HepG2 (cell line): ENCODE measurements around the gene PRDX2. TPM values are rescaled to one million over a fixed set of nuclear protein-coding genes. Genes with fewer than 3 reads are reported as not detected.

Source experiments
- ATAC-seq: fragments of 200-7000 bp; cut with Tn5 transposase; 3 replicates; pipeline ENCODE4 v1.9.1; 2020; ENCODE audit warnings: mild to moderate bottlenecking, moderate library complexity
- BruUV-seq: library from RNA; stranded (reverse); fragments of 400-500 nt; replicated peaks from 2 replicates; lab custom pipeline; 2021; lab: Mats Ljungman, UMichigan
- CTCF ChIA-PET: fragments of 300-600 bp; formaldehyde crosslinking; extraction: SDS; loops from one replicate; lab custom pipeline; 2021; ENCODE audit warnings: low total read pairs, inconsistent platforms, low intra/inter-chr PET ratio; lab: Yijun Ruan, JAX
- POLR2A ChIA-PET: fragments of 350-600 bp; sonication (Branson Sonifier 250); formaldehyde crosslinking; loops from one replicate; lab custom pipeline; 2020; ENCODE audit warnings: antibody characterized with exemption, inconsistent platforms; lab: Yijun Ruan, JAX
- DNase-seq: peaks from one replicate; pipeline ENCODE4 v3.0.0-alpha.2; 2015; ENCODE audit warnings: low spot score
- FAIRE-seq: peaks from 3 replicates; lab custom pipeline; 2011; peaks lifted over from hg19 to GRCh38; lab: Jason Lieb, UNC
- H2AFZ ChIP-seq: one replicate; pipeline ENCODE4 v1.6.1; 2011; ENCODE audit warnings: low read length, inconsistent platforms
- H3K27ac ChIP-seq: fragments of 300-600 bp; 3 replicates; pipeline ENCODE4 v1.8.0; 2011; ENCODE audit warnings: mixed run types, mild to moderate bottlenecking, mixed read lengths, low read length, inconsistent platforms; ENCODE audit not compliant: insufficient read depth; ENCODE audit errors: extremely low read length
- H3K27me3 ChIP-seq, 2 experiments: fragments of 200-600 bp in 1 of 2; 2 replicates in 1 of 2; 3 replicates in 1 of 2; pipeline versions ENCODE4 v1.6.0 to v1.8.0; 2011; ENCODE audit warnings: low read length in 2 of 2, mild to moderate bottlenecking in 2 of 2, moderate library complexity in 2 of 2, inconsistent platforms in 1 of 2; ENCODE audit not compliant: insufficient read depth in 2 of 2, control insufficient read depth in 1 of 2
- H3K36me3 ChIP-seq, 2 experiments: fragments of 200-600 bp in 1 of 2; replicated peaks in 1 of 2; 2 replicates in 1 of 2; 3 replicates in 1 of 2; pipeline versions ENCODE4 v1.5.1 to v1.8.0; 2011; ENCODE audit warnings: low read length in 2 of 2, inconsistent platforms in 1 of 2; ENCODE audit not compliant: insufficient read depth in 2 of 2, control insufficient read depth in 1 of 2
- H3K4me1 ChIP-seq: 2 replicates; pipeline ENCODE4 v1.5.1; 2012; ENCODE audit warnings: low read length, inconsistent platforms; ENCODE audit not compliant: insufficient read depth
- H3K4me2 ChIP-seq: 2 replicates; pipeline ENCODE4 v1.6.0; 2011; ENCODE audit warnings: low read depth, low read length, inconsistent platforms
- H3K4me3 ChIP-seq, 3 experiments: fragments of 200-600 bp in 1 of 3; sonication (generic), shearing (Covaris generic) in 1 of 3; replicated peaks in 1 of 3; 2 replicates each; pipeline ENCODE4 v1.5.1; 2011 to 2016; ENCODE audit warnings: low read length in 3 of 3, inconsistent platforms in 2 of 3, low read depth in 2 of 3, mild to moderate bottlenecking in 2 of 3, control low read depth in 1 of 3, mixed read lengths in 1 of 3; ENCODE audit not compliant: insufficient read depth in 1 of 3
- H3K79me2 ChIP-seq: one replicate; pipeline ENCODE4 v1.6.1; 2011; ENCODE audit warnings: low read length, inconsistent platforms; ENCODE audit not compliant: insufficient read depth
- H3K9ac ChIP-seq: 2 replicates; pipeline ENCODE4 v1.6.0; 2011; ENCODE audit warnings: mild to moderate bottlenecking, low read depth, low read length, inconsistent platforms; ENCODE audit not compliant: insufficient read depth
- H3K9me3 ChIP-seq: 2 replicates; pipeline ENCODE4 v1.5.1; 2012; ENCODE audit warnings: mild to moderate bottlenecking, low read length
- H4K20me1 ChIP-seq: 2 replicates; pipeline ENCODE4 v1.6.0; 2011; ENCODE audit warnings: inconsistent platforms, mild to moderate bottlenecking, low read length, moderate library complexity; ENCODE audit not compliant: insufficient read depth
- FOXK2 ChIP-seq: fragments of 450-650 bp; IDR thresholded peaks from 2 replicates; pipeline ENCODE4 v1.6.1; 2016
- HNRNPL ChIP-seq: fragments of 200-400 bp; formaldehyde crosslinking; IDR thresholded peaks from 2 replicates; pipeline ENCODE4 v1.6.1; 2017; ENCODE audit warnings: mild to moderate bottlenecking, low read depth, low read length
- NBN ChIP-seq: fragments of 450-650 bp; conservative IDR thresholded peaks from 2 replicates; pipeline ENCODE4 v1.6.1; 2017
- UBTF ChIP-seq: sonication (generic); formaldehyde crosslinking; IDR thresholded peaks from 2 replicates; pipeline ENCODE4 v1.4.0; 2020; ENCODE audit warnings: mild to moderate bottlenecking, missing genetic modification reagents
- ZBTB8A ChIP-seq: sonication (generic); formaldehyde crosslinking; IDR thresholded peaks from 2 replicates; pipeline ENCODE4 v1.4.0; 2020; ENCODE audit warnings: mild to moderate bottlenecking, low read depth, missing genetic modification reagents, borderline replicate concordance
- ZNF354B ChIP-seq: sonication (generic); formaldehyde crosslinking; IDR thresholded peaks from 2 replicates; pipeline ENCODE4 v1.8.0; 2022; ENCODE audit warnings: mild to moderate bottlenecking, missing genetic modification reagents
- ZNF383 ChIP-seq: sonication (generic); formaldehyde crosslinking; IDR thresholded peaks from 2 replicates; pipeline ENCODE4 v1.4.0; 2020; ENCODE audit warnings: missing genetic modification reagents, mild to moderate bottlenecking, borderline replicate concordance
- ZNF570 ChIP-seq: sonication (generic); formaldehyde crosslinking; IDR thresholded peaks from 2 replicates; pipeline ENCODE4 v1.4.0; 2020; ENCODE audit warnings: mild to moderate bottlenecking, missing genetic modification reagents, borderline replicate concordance
- WGBS: methylation state at CpG from one replicate; pipeline ENCODE4 v1.1.6; 2017; ENCODE audit warnings: low lambda C conversion rate; 5-methylcytosine and 5-hydroxymethylcytosine counted together
- in situ Hi-C: cut with HindIII; loops from 2 replicates; pipeline ENCODE4 v1.10.0; 2017; ENCODE audit warnings: low pct_unique_long_range_greater_than_20kb; ENCODE audit not compliant: extremely low pct_ligation_motif_present
- intact Hi-C: fragments of 100-400 bp; cut with micrococcal nuclease; formaldehyde crosslinking; loops from one replicate; pipeline ENCODE4 v1.10.0; 2022; ENCODE audit not compliant: unreplicated experiment
- polyA plus RNA-seq, 8 experiments: library from polyadenylated mRNA; depleted of rRNA in 3 of 8; stranded (reverse) in 7 of 8; unstranded in 1 of 8; fragments of >200 nt; fragmentation: Illumina TruSeq in 4 of 8; extraction: Trizol in 4 of 8; gene quantifications; 2 replicates each; pipeline versions ENCODE4 v1.2.1 to v1.2.3, GENCODE V29; 2011 to 2016; ENCODE audit warnings: low read depth in 4 of 8, missing spikeins in 1 of 8, mixed read lengths in 1 of 8; ENCODE audit not compliant: insufficient read depth in 1 of 8
- total RNA-seq, 5 experiments: library from RNA; depleted of rRNA; stranded (reverse); fragments of >200 nt; fragmentation: Illumina TruSeq; extraction: Trizol; gene quantifications; 2 replicates each; pipeline ENCODE4 v1.2.3, GENCODE V29; 2016; ENCODE audit warnings: low read depth in 1 of 5
- TF ChIP-seq, protein P1 (sequence below): sonication (generic); formaldehyde crosslinking; IDR thresholded peaks from 2 replicates; pipeline ENCODE4; 2020; ENCODE audit warnings: missing genetic modification reagents, mild to moderate bottlenecking, borderline replicate concordance

PRDX2 gene
- total and polyA plus RNA-seq, 2 of the 13 experiments (the other 11 are each of a cell fraction or from before 2014, with no cell fraction given) = 218 to 381 TPM

DNA sequence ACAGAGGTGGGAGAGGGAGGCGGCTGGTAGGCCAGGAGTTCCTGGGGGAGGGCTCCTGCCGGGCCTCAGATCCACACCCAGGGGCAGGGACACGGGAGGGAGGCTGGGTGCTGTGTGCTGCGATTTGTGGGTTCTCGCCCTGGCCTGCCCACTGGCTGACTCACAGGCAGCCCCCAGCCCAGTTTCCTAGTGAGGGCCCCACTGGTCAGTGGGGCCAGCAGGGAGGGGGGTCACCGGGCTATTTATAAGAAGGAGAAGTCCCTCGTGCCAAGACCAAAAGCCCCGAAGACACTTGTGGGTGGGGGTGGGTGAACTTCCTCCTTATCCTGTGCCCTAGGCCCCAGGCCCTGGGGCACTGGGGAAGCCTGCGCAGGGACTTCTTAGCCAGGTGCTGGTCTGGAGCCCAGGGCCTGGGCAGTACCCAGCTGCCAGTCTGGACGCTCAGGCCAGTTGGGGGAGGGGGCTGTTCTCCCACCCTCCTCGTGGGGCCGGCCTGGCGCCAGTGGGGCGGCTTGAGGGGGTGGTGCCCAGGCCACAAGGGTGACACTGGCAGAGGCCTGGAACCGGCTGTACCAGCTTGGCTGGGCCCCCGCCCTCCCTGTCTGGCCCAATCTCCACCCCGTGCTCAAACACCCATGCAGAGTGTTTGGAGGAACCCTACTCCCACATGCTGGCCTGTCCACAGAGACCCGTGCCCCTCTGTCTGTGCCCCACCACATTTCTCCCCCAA is 15.3 kb downstream of the PRDX2 start:
- BruUV-seq = no TSS peak
- ChIA-PET POLR2A (interaction anchor here (1.4 to 1.5 kb wide), 2 partner anchors 8 to 14 kb away, joined by 3 to 5 read pairs; no protein-coding TSS in a partner anchor), CTCF (no interaction called here)
- Histone ChIP-seq H3K27me3 (no peaks in the 10 kb centered on the region; a peak in 3 of 5 replicates), H4K20me1 (no peaks in the 10 kb centered on the region), H3K36me3 (no peaks in the 10 kb centered on the region), H3K4me2 (no peak overlapping the region), H3K4me1 (peaks cover 88% of the 10 kb centered on the region), H3K9ac (no peak overlapping the region), H3K4me3 (no peak overlapping the region; a peak in 1 of 6 replicates), H3K9me3 (no peaks in the 10 kb centered on the region), H3K27ac (no peak overlapping the region), H3K79me2 (no peaks in the 10 kb centered on the region), H2AFZ (no peak overlapping the region)
- TF ChIP-seq ZBTB8A (CRISPR knock-in tag) (no peak), FOXK2 (no peak), ZNF354B (CRISPR knock-in tag) (no peak), HNRNPL (peak; percentile 84)
- ATAC-seq = no peak
- FAIRE-seq = no peak
- DNase-seq = no peak
- 32% methylated on average over 5 of the region's 18 CpGs for WGBS
- intact Hi-C loops (no loop called here), in situ Hi-C loops (no loop called here)

- FAIRE-seq (no peak), ATAC-seq (peak; percentile 7; the same call in 1 of the 3 replicates), DNase-seq (no peak)
- ChIA-PET CTCF (no interaction called here), POLR2A (no interaction called here)
- Histone ChIP-seq H3K4me1 (peaks cover 82% of the 10 kb centered on the region), H3K79me2 (no peaks in the 10 kb centered on the region), H3K9me3 (no peaks in the 10 kb centered on the region), H3K36me3 (no peaks in the 10 kb centered on the region), H4K20me1 (no peaks in the 10 kb centered on the region), H3K4me2 (no peak overlapping the region), H2AFZ (no peak overlapping the region), H3K4me3 (no peak overlapping the region), H3K9ac (no peak overlapping the region), H3K27me3 (no peaks in the 10 kb centered on the region; a peak in 3 of 5 replicates), H3K27ac (no peak overlapping the region)
- WGBS = 40% methylated on average over 2 of the region's 4 CpGs
- TF ChIP-seq ZNF383 (CRISPR knock-in tag) (no peak), UBTF (peak; percentile 27; the same call in 1 of the 2 replicates), ZNF570 (CRISPR knock-in tag) (no peak), NBN (0 out of 2 replicates have a peak, but pooled peaks have one; percentile 56)
- TF ChIP-seq, protein P1, sequence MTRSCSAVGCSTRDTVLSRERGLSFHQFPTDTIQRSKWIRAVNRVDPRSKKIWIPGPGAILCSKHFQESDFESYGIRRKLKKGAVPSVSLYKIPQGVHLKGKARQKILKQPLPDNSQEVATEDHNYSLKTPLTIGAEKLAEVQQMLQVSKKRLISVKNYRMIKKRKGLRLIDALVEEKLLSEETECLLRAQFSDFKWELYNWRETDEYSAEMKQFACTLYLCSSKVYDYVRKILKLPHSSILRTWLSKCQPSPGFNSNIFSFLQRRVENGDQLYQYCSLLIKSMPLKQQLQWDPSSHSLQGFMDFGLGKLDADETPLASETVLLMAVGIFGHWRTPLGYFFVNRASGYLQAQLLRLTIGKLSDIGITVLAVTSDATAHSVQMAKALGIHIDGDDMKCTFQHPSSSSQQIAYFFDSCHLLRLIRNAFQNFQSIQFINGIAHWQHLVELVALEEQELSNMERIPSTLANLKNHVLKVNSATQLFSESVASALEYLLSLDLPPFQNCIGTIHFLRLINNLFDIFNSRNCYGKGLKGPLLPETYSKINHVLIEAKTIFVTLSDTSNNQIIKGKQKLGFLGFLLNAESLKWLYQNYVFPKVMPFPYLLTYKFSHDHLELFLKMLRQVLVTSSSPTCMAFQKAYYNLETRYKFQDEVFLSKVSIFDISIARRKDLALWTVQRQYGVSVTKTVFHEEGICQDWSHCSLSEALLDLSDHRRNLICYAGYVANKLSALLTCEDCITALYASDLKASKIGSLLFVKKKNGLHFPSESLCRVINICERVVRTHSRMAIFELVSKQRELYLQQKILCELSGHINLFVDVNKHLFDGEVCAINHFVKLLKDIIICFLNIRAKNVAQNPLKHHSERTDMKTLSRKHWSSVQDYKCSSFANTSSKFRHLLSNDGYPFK (CRISPR knock-in tag) = 0 out of 2 replicates have a peak, but pooled peaks have one; percentile 23
- BruUV-seq = no TSS peak
- intact Hi-C loops (no loop called here), in situ Hi-C loops (no loop called here)
Measured at GRCh38 chr19:12785431-12786031, 16.1 kb downstream of the PRDX2 start.
